ENCODE data around the gene HES1. TPM values are rescaled to one million over a fixed set of nuclear protein-coding genes. Genes with fewer than 3 reads are reported as not detected.

The HES1 gene
- total and polyA plus RNA-seq, 12 donors: 12.4 to 59.3 (median 33.2) TPM

- H3K9me3 ChIP-seq (replicated peaks in 1 of 3): no peaks in the 10 kb centered on the region
- WGBS, 4 donors: 86 to 99% (median 94%) methylated on average over 6 to 9 of the region's 9 CpGs
Measured at GRCh38 chr3:194185221-194185620, 49.3 kb downstream of the HES1 start.

GRCh38 chr3:194187233-194187944 lies 51.4 kb downstream of the HES1 start:
- no peak for DNase-seq
- H3K27me3 ChIP-seq: no peaks in the 10 kb centered on the region
- no peak overlapping the region for H3K4me3 ChIP-seq
- H3K9me3 ChIP-seq (replicated peaks in 1 of 3): no peaks in the 10 kb centered on the region
- H3K4me1 ChIP-seq (replicated peaks in 1 of 2): peaks cover 8 to 11% of the 10 kb centered on the region in 2 donors
- no peak for TF ChIP-seq POLR2A (IDR thresholded peaks at IDR 0.05)
- TF ChIP-seq, protein P1, sequence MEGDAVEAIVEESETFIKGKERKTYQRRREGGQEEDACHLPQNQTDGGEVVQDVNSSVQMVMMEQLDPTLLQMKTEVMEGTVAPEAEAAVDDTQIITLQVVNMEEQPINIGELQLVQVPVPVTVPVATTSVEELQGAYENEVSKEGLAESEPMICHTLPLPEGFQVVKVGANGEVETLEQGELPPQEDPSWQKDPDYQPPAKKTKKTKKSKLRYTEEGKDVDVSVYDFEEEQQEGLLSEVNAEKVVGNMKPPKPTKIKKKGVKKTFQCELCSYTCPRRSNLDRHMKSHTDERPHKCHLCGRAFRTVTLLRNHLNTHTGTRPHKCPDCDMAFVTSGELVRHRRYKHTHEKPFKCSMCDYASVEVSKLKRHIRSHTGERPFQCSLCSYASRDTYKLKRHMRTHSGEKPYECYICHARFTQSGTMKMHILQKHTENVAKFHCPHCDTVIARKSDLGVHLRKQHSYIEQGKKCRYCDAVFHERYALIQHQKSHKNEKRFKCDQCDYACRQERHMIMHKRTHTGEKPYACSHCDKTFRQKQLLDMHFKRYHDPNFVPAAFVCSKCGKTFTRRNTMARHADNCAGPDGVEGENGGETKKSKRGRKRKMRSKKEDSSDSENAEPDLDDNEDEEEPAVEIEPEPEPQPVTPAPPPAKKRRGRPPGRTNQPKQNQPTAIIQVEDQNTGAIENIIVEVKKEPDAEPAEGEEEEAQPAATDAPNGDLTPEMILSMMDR (IDR thresholded peaks at IDR 0.05): no peak
- no peak overlapping the region for H3K27ac ChIP-seq
- no peaks in the 10 kb centered on the region for H3K36me3 ChIP-seq (replicated peaks in 1 of 2)
- intact Hi-C loops (cut with DNase I): no loop called here
- WGBS, 4 donors: 74 to 82% (median 79%) methylated on average over 7 of the region's 7 CpGs

More at GRCh38 chr3:194185221-194185620, 49.3 kb downstream of the HES1 start:
- TF ChIP-seq POLR2A (IDR thresholded peaks at IDR 0.05): no peak
- no peak for DNase-seq
- Histone ChIP-seq H3K27ac (no peak overlapping the region), H3K27me3 (no peaks in the 10 kb centered on the region), H3K36me3 (replicated peaks in 1 of 2) (no peaks in the 10 kb centered on the region), H3K4me3 (no peak overlapping the region), H3K4me1 (replicated peaks in 1 of 2) (peaks cover 8 to 11% of the 10 kb centered on the region in 2 donors)
- intact Hi-C loops (cut with DNase I): no loop called here

Small RNA genes lying within 50 kb of the gene (small RNA-seq; reads per million reads assigned to genes)
- 0 reads per million in 2 donors for gene RN7SL215P

Other genes starting within 250 kb of the HES1 start
- gene CPN2, start 215.2 kb downstream of the HES1 start, total RNA-seq: 10 to 100 TPM in 1 of 9 donors, 1 to 10 TPM in 6, under 1 TPM in 2; 0.38 to 14.3 (median 4.1) TPM
- gene CPN2, start 215.2 kb downstream of the HES1 start, polyA plus RNA-seq: 1 to 10 TPM in 2 of 3 donors, under 1 TPM in 1; 0.32 to 4.0 (median 1.1) TPM
- gene LRRC15, start 233.6 kb downstream of the HES1 start, total RNA-seq: under 1 TPM in 7 of 9 donors, not detected in 2; 0.06 to 0.31 (median 0.14) TPM
- under 1 TPM; 0.05 to 0.13 (median 0.08) TPM for gene LRRC15, start 233.6 kb downstream of the HES1 start, polyA plus RNA-seq

Measured in adrenal gland (tissue), 12 donors.